PC-3 (cell line): ENCODE results near the gene PCDH18.

ENCODE experiments used
- CTCF ChIP-seq: fragments of 300-600 bp; sonication (generic); conservative IDR thresholded peaks from 2 replicates; pipeline ENCODE4 v1.5.1; 2017; ENCODE audit warnings: antibody characterized with exemption, low read depth, mild to moderate bottlenecking, low read length
- EZH2 ChIP-seq: fragments of 300-600 bp; sonication (generic); IDR thresholded peaks from one replicate; pipeline ENCODE4 v1.6.1; 2017; ENCODE audit warnings: antibody characterized with exemption, mild to moderate bottlenecking, low read length; ENCODE audit not compliant: unreplicated experiment

DNA sequence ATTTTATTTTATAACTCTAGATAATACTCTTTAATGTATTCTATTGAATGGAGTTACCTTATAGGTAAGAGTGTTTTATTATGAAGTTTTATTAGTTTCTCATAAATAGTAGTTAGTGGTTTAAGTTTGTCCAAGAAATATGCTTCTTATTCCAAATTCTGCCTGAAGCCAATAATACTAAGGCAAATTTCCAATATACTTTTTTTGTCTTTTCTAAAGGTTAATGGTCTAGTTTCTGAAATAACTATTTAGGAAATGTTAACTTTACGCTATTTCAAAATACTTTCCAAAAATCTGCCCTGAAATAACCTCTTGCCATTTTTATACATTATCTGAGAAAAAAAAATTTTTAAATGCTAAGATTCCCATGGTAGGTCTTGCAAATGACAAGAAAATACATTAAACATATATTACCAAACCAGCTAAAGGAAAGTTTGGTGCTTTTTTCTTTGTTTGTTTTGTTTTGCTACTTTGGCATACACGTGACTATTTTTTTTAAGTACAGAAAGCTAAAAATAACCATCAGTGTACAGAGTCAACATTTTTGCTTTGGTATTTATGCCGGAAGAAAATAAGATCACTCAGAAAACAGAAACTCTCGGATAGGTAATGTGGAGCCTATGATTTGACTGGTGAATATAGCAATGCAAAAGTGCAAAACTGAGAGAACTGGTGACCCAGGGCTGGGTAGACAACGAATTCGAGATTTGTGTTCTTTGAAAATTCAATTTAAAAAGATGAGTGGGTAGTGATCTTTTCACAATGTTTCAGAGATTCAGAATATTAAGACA, 29.8 kb downstream of the PCDH18 start:
- TF ChIP-seq CTCF: no peak
- TF ChIP-seq EZH2: no peak
